ENCODE results near the gene MACROD1. TPM values are rescaled to one million over a fixed set of nuclear protein-coding genes. Genes with fewer than 3 reads are reported as not detected.

MACROD1 gene
- total and polyA plus RNA-seq, 2 of the 13 experiments (the other 11 are each of a cell fraction or from before 2014, with no cell fraction given): 23.1 to 34.5 TPM

GRCh38 chr11:64178203-64178602 is 12.3 kb upstream of the MACROD1 start:
- Histone ChIP-seq H3K9ac (ENCODE audit: insufficient read depth, low read depth, low read length) (no peak overlapping the region), H3K4me3 (replicated peaks in 1 of 3; ENCODE audit: insufficient read depth in 1 of 3, low read depth in 2 of 3, low read length in 3 of 3) (no peak overlapping the region), H3K36me3 (replicated peaks in 1 of 2; ENCODE audit: control insufficient read depth in 1 of 2, insufficient read depth in 2 of 2, low read length in 2 of 2) (no peaks in the 10 kb centered on the region), H3K4me1 (ENCODE audit: insufficient read depth, low read length) (peaks cover 25% of the 10 kb centered on the region), H2AFZ (ENCODE audit: low read length) (no peak overlapping the region), H3K79me2 (ENCODE audit: insufficient read depth, low read length) (no peaks in the 10 kb centered on the region), H3K4me2 (ENCODE audit: low read depth, low read length) (no peak overlapping the region), H4K20me1 (ENCODE audit: insufficient read depth, low read length) (no peaks in the 10 kb centered on the region), H3K27me3 (ENCODE audit: control insufficient read depth in 1 of 2, insufficient read depth in 2 of 2, low read length in 2 of 2) (no peaks in the 10 kb centered on the region), H3K27ac (ENCODE audit: extremely low read length, insufficient read depth, low read length) (no peak overlapping the region), H3K9me3 (ENCODE audit: low read length) (peaks cover 4% of the 10 kb centered on the region)
- in situ Hi-C loops (cut with HindIII; ENCODE audit: extremely low pct_ligation_motif_present, low pct_unique_long_range_greater_than_20kb) (no loop called here), intact Hi-C loops (cut with micrococcal nuclease; ENCODE audit: unreplicated experiment) (no loop called here)
- FAIRE-seq (no peak), DNase-seq (ENCODE audit: low spot score) (no peak), ATAC-seq (no peak)
- no TSS peak for BruUV-seq (replicated peaks)
- TF ChIP-seq RCOR2 (CRISPR knock-in tag; IDR thresholded peaks at IDR 0.05) (no peak), FOXA3 (CRISPR knock-in tag; IDR thresholded peaks at IDR 0.05) (no peak), ZNF367 (CRISPR knock-in tag; IDR thresholded peaks at IDR 0.05; ENCODE audit: borderline replicate concordance) (no peak), ZSCAN12 (CRISPR knock-in tag; IDR thresholded peaks at IDR 0.05) (no peak), CREB3 (CRISPR knock-in tag; IDR thresholded peaks at IDR 0.05) (no peak), CENPBD1 (CRISPR knock-in tag; IDR thresholded peaks at IDR 0.05; ENCODE audit: borderline replicate concordance, low read depth) (no peak), HMGA1 (CRISPR knock-in tag; conservative IDR thresholded peaks at IDR 0.05) (no peak), ZBTB43 (CRISPR knock-in tag; conservative IDR thresholded peaks at IDR 0.05) (no peak), ZNF770 (CRISPR knock-in tag; IDR thresholded peaks at IDR 0.05) (no peak), ZNF446 (CRISPR knock-in tag; IDR thresholded peaks at IDR 0.05) (no peak), ATF7 (IDR thresholded peaks at IDR 0.05) (no peak), ATF7 (CRISPR knock-in tag; IDR thresholded peaks at IDR 0.05) (no peak), ZFP91 (CRISPR knock-in tag; IDR thresholded peaks at IDR 0.05; ENCODE audit: borderline replicate concordance) (no peak), ZNF44 (CRISPR knock-in tag; IDR thresholded peaks at IDR 0.05) (no peak), ZNF792 (CRISPR knock-in tag; IDR thresholded peaks at IDR 0.05) (no peak), RARG (CRISPR knock-in tag; IDR thresholded peaks at IDR 0.05; ENCODE audit: low read depth) (no peak), ZNF432 (CRISPR knock-in tag; IDR thresholded peaks at IDR 0.05; ENCODE audit: borderline replicate concordance) (no peak)
- ChIA-PET CTCF (ENCODE audit: low intra/inter-chr PET ratio, low total read pairs) (no interaction called here), POLR2A (no interaction called here)
- WGBS (ENCODE audit: low lambda C conversion rate): 90% methylated on average over 1 of the region's 1 CpG

Data from HepG2 (cell line).